HepG2 (cell line): ENCODE measurements around the gene MAPK1. TPM values are rescaled to one million over a fixed set of nuclear protein-coding genes. Genes with fewer than 3 reads are reported as not detected.

ENCODE experiments used
- ATF7-NPFF ChIP-seq: sonication (generic); formaldehyde crosslinking; IDR thresholded peaks from 2 replicates; pipeline ENCODE4 v1.8.1; 2023; ENCODE audit warnings: mild to moderate bottlenecking, low read depth, missing genetic modification reagents, moderate library complexity
- CENPT ChIP-seq: sonication (generic); formaldehyde crosslinking; IDR thresholded peaks from 2 replicates; pipeline ENCODE4 v1.8.0; 2022; ENCODE audit warnings: low read depth, mild to moderate bottlenecking, moderate library complexity, missing genetic modification reagents
- HES4 ChIP-seq: sonication (generic); formaldehyde crosslinking; IDR thresholded peaks from 2 replicates; pipeline ENCODE4 v1.9.0; 2021; ENCODE audit warnings: mild to moderate bottlenecking, missing genetic modification reagents, borderline replicate concordance
- ISX ChIP-seq: sonication (generic); formaldehyde crosslinking; conservative IDR thresholded peaks from 2 replicates; pipeline ENCODE4 v1.5.0; 2020; ENCODE audit warnings: missing genetic modification reagents
- KDM1A ChIP-seq: IDR thresholded peaks from 2 replicates; pipeline ENCODE4 v1.6.1; 2016; ENCODE audit warnings: missing compliant biosample characterization
- PAF1 ChIP-seq: IDR thresholded peaks from 2 replicates; pipeline ENCODE4 v1.6.1; 2016; ENCODE audit warnings: missing genetic modification reagents, missing compliant biosample characterization
- REL ChIP-seq: sonication (generic); formaldehyde crosslinking; conservative IDR thresholded peaks from 2 replicates; pipeline ENCODE4 v1.8.0; 2022; ENCODE audit warnings: mild to moderate bottlenecking, missing genetic modification reagents, moderate library complexity
- RFX1 ChIP-seq: fragments of 450-650 bp; IDR thresholded peaks from 2 replicates; pipeline ENCODE4 v1.6.1; 2017
- SIN3A ChIP-seq: IDR thresholded peaks from 2 replicates; pipeline ENCODE4 v1.6.1; 2011; ENCODE audit warnings: low read depth, mild to moderate bottlenecking, control low read depth, low read length, borderline replicate concordance
- TP53 ChIP-seq: sonication (generic); formaldehyde crosslinking; conservative IDR thresholded peaks from 2 replicates; pipeline ENCODE4 v1.4.0; 2020; ENCODE audit warnings: missing genetic modification reagents
- ZC3H13 ChIP-seq: sonication (generic); formaldehyde crosslinking; IDR thresholded peaks from 2 replicates; pipeline ENCODE4 v1.8.1; 2023; ENCODE audit warnings: mild to moderate bottlenecking, missing genetic modification reagents, moderate library complexity
- ZNF253 ChIP-seq: sonication (generic); formaldehyde crosslinking; IDR thresholded peaks from 2 replicates; pipeline ENCODE4 v1.8.0; 2022; ENCODE audit warnings: mild to moderate bottlenecking, missing genetic modification reagents, borderline replicate concordance
- ZNF329 ChIP-seq: sonication (generic); formaldehyde crosslinking; IDR thresholded peaks from 2 replicates; pipeline ENCODE4 v1.9.0; 2021; ENCODE audit warnings: low read depth, mild to moderate bottlenecking, missing genetic modification reagents
- ZNF563 ChIP-seq: sonication (generic); formaldehyde crosslinking; IDR thresholded peaks from 2 replicates; pipeline ENCODE4 v1.8.0; 2022; ENCODE audit warnings: mild to moderate bottlenecking, moderate library complexity, missing genetic modification reagents
- ZNF607 ChIP-seq: sonication (generic); formaldehyde crosslinking; IDR thresholded peaks from 2 replicates; pipeline ENCODE4 v1.5.1; 2020; ENCODE audit warnings: missing genetic modification reagents, mild to moderate bottlenecking, borderline replicate concordance
- ZNF674 ChIP-seq: sonication (generic); formaldehyde crosslinking; IDR thresholded peaks from 2 replicates; pipeline ENCODE4 v1.5.0; 2020; ENCODE audit warnings: low read depth, mild to moderate bottlenecking, missing genetic modification reagents
- ZNF790 ChIP-seq: sonication (generic); formaldehyde crosslinking; IDR thresholded peaks from 2 replicates; pipeline ENCODE4 v1.8.0; 2022; ENCODE audit warnings: missing genetic modification reagents, mild to moderate bottlenecking, borderline replicate concordance
- polyA plus RNA-seq, 8 experiments: library from polyadenylated mRNA; depleted of rRNA in 3 of 8; stranded (reverse) in 7 of 8; unstranded in 1 of 8; fragments of >200 nt; fragmentation: Illumina TruSeq in 4 of 8; extraction: Trizol in 4 of 8; gene quantifications; 2 replicates each; pipeline versions ENCODE4 v1.2.1 to v1.2.3, GENCODE V29; 2011 to 2016; ENCODE audit warnings: low read depth in 4 of 8, missing spikeins in 1 of 8, mixed read lengths in 1 of 8; ENCODE audit not compliant: insufficient read depth in 1 of 8
- total RNA-seq, 5 experiments: library from RNA; depleted of rRNA; stranded (reverse); fragments of >200 nt; fragmentation: Illumina TruSeq; extraction: Trizol; gene quantifications; 2 replicates each; pipeline ENCODE4 v1.2.3, GENCODE V29; 2016; ENCODE audit warnings: low read depth in 1 of 5
- TF ChIP-seq, protein P1 (sequence below): sonication (generic); formaldehyde crosslinking; IDR thresholded peaks from 2 replicates; pipeline ENCODE4 v1.4.0; 2020; ENCODE audit warnings: low read depth, mild to moderate bottlenecking, missing genetic modification reagents
- TF ChIP-seq, protein P2 (sequence below): sonication (generic); formaldehyde crosslinking; IDR thresholded peaks from 2 replicates; pipeline ENCODE4 v1.8.1; 2022; ENCODE audit warnings: low read depth, mild to moderate bottlenecking, missing genetic modification reagents
- TF ChIP-seq, protein P3 (sequence below): sonication (generic); formaldehyde crosslinking; IDR thresholded peaks from 2 replicates; pipeline ENCODE4 v1.4.0; 2020; ENCODE audit warnings: missing genetic modification reagents, borderline replicate concordance
- TF ChIP-seq, protein P4 (sequence below): sonication (generic); formaldehyde crosslinking; IDR thresholded peaks from 2 replicates; pipeline ENCODE4 v1.8.0; 2022; ENCODE audit warnings: missing genetic modification reagents, low read depth, mild to moderate bottlenecking, borderline replicate concordance
- TF ChIP-seq, protein P5 (sequence below): sonication (generic); formaldehyde crosslinking; IDR thresholded peaks from 2 replicates; pipeline ENCODE4 v1.5.1; 2020; ENCODE audit warnings: mild to moderate bottlenecking, missing genetic modification reagents, moderate library complexity

Gene MAPK1
- total and polyA plus RNA-seq, 2 of the 13 experiments (the other 11 are each of a cell fraction or from before 2014, with no cell fraction given) = 107 to 114 TPM

DNA sequence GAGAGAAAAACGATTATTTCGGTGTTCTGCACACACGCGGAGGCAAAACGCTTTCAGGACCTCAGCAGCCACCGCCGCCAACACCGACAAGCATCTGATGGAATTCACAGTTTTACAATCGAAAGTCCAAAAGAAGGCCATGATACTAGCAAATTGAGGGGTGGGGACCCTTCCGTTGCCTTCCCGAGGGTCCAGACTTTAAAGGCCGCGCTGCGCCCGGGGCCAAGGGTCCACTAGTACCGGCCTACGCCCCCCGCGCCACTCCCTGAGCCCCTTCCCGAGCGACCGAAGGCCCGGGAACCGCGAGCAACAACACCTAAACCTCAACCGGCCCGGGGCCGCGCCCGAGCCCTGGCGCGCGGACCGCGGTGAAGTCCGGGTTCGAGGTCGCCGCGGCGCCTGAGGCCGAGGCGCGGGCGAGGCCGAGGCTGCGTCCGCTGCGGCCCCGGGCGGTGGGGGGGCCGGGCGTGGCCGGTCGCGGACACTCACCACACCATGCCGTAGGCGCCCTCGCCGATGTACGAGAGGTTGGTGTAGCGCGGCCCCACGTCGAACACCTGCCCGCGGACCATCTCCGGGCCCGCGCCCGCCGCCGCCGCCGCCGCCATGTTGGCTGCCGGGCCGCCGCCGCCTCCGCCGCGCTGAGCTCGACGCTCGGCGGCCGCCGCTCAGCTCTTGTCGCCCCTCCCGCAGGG, 465 bp downstream of the MAPK1 start (continued):
- 0 out of 2 replicates have a peak, but pooled peaks have one; percentile 37 for TF ChIP-seq TP53 (CRISPR knock-in tag)
- no peak for TF ChIP-seq PAF1 (CRISPR knock-in tag)
- no peak for TF ChIP-seq RFX1
- TF ChIP-seq CENPT (CRISPR knock-in tag) = 0 out of 2 replicates have a peak, but pooled peaks have one; percentile 23
- 0 out of 2 replicates have a peak, but pooled peaks have one; percentile 40 for TF ChIP-seq SIN3A
- TF ChIP-seq ZNF253 = 0 out of 2 replicates have a peak, but pooled peaks have one; percentile 18
- no peak for TF ChIP-seq ZNF329 (CRISPR knock-in tag)
- peak; percentile 30; the same call in 1 of the 2 replicates for TF ChIP-seq ZNF790 (CRISPR knock-in tag)
- TF ChIP-seq HES4 = peak; percentile 72; the same call in 1 of the 2 replicates
- no peak for TF ChIP-seq ISX (CRISPR knock-in tag)
- TF ChIP-seq, protein P1, sequence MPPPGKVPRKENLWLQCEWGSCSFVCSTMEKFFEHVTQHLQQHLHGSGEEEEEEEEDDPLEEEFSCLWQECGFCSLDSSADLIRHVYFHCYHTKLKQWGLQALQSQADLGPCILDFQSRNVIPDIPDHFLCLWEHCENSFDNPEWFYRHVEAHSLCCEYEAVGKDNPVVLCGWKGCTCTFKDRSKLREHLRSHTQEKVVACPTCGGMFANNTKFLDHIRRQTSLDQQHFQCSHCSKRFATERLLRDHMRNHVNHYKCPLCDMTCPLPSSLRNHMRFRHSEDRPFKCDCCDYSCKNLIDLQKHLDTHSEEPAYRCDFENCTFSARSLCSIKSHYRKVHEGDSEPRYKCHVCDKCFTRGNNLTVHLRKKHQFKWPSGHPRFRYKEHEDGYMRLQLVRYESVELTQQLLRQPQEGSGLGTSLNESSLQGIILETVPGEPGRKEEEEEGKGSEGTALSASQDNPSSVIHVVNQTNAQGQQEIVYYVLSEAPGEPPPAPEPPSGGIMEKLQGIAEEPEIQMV (CRISPR knock-in tag) = peak; percentile 94
- TF ChIP-seq ZNF563 (CRISPR knock-in tag) = peak; percentile 75
- no peak for TF ChIP-seq ATF7-NPFF
- no peak for TF ChIP-seq ZNF607
- TF ChIP-seq KDM1A = no peak
- TF ChIP-seq, protein P2, sequence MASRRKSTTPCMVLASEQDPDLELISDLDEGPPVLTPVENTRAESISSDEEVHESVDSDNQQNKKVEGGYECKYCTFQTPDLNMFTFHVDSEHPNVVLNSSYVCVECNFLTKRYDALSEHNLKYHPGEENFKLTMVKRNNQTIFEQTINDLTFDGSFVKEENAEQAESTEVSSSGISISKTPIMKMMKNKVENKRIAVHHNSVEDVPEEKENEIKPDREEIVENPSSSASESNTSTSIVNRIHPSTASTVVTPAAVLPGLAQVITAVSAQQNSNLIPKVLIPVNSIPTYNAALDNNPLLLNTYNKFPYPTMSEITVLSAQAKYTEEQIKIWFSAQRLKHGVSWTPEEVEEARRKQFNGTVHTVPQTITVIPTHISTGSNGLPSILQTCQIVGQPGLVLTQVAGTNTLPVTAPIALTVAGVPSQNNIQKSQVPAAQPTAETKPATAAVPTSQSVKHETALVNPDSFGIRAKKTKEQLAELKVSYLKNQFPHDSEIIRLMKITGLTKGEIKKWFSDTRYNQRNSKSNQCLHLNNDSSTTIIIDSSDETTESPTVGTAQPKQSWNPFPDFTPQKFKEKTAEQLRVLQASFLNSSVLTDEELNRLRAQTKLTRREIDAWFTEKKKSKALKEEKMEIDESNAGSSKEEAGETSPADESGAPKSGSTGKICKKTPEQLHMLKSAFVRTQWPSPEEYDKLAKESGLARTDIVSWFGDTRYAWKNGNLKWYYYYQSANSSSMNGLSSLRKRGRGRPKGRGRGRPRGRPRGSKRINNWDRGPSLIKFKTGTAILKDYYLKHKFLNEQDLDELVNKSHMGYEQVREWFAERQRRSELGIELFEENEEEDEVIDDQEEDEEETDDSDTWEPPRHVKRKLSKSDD (CRISPR knock-in tag) = 0 out of 2 replicates have a peak, but pooled peaks have one; percentile 34
- TF ChIP-seq, protein P3, sequence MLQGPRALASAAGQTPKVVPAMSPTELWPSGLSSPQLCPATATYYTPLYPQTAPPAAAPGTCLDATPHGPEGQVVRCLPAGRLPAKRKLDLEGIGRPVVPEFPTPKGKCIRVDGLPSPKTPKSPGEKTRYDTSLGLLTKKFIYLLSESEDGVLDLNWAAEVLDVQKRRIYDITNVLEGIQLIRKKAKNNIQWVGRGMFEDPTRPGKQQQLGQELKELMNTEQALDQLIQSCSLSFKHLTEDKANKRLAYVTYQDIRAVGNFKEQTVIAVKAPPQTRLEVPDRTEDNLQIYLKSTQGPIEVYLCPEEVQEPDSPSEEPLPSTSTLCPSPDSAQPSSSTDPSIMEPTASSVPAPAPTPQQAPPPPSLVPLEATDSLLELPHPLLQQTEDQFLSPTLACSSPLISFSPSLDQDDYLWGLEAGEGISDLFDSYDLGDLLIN = 0 out of 2 replicates have a peak, but pooled peaks have one; percentile 13
- no peak for TF ChIP-seq ZNF674
- TF ChIP-seq, protein P4, sequence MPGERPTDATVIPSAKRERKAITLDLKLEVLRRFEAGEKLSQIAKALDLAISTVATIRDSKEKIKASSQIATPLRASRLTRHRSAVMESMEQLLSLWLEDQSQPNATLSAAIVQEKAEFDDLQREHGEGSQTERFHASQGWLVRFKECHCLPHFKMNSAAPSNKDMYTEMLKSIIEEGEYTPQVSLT (CRISPR knock-in tag) = no peak
- no peak for TF ChIP-seq ZC3H13 (CRISPR knock-in tag)
- TF ChIP-seq, protein P5, sequence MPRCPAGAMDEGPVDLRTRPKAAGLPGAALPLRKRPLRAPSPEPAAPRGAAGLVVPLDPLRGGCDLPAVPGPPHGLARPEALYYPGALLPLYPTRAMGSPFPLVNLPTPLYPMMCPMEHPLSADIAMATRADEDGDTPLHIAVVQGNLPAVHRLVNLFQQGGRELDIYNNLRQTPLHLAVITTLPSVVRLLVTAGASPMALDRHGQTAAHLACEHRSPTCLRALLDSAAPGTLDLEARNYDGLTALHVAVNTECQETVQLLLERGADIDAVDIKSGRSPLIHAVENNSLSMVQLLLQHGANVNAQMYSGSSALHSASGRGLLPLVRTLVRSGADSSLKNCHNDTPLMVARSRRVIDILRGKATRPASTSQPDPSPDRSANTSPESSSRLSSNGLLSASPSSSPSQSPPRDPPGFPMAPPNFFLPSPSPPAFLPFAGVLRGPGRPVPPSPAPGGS = no peak
- 0 out of 2 replicates have a peak, but pooled peaks have one; percentile 13 for TF ChIP-seq REL (CRISPR knock-in tag)
